Dendritic cell treated with granulocyte-macrophage colony-stimulating factor and Interleukin-4, amounts not matched to agents 40 ng/mL and 50 ng/mL, for 4 days (primary cell): ENCODE data around the gene ATP8A2.
"Not testable (repeated sequence)": the region's sequence is repeated elsewhere in the genome, so short reads cannot be mapped to it uniquely, and the experiment has no call there.

Experiments
- H3K27ac Mint-ChIP-seq: one replicate; pipeline ENCODE4 v1.8.0; 2022; ENCODE audit warnings: mild to moderate bottlenecking, mixed read lengths
- H3K27me3 Mint-ChIP-seq: one replicate; pipeline ENCODE4 v1.8.0; 2022; ENCODE audit warnings: mild to moderate bottlenecking, mixed read lengths
- H3K36me3 Mint-ChIP-seq: one replicate; pipeline ENCODE4 v1.8.0; 2022; ENCODE audit warnings: low read depth, mixed read lengths
- H3K4me1 Mint-ChIP-seq: one replicate; pipeline ENCODE4 v1.8.0; 2022; ENCODE audit warnings: low read depth, mixed read lengths
- H3K4me3 Mint-ChIP-seq: one replicate; pipeline ENCODE4 v1.8.0; 2022; ENCODE audit warnings: mild to moderate bottlenecking, moderate library complexity, mixed read lengths
- H3K9me3 Mint-ChIP-seq: one replicate; pipeline ENCODE4 v1.8.0; 2022; ENCODE audit warnings: mixed read lengths
- intact Hi-C: fragments of 100-400 bp; cut with micrococcal nuclease; formaldehyde crosslinking; loops from one replicate; pipeline ENCODE4 v1.15.0; 2022

Gene ATP8A2

GRCh38 chr13:25501231-25501630, 129.5 kb downstream of the ATP8A2 start:
- H3K36me3 Mint-ChIP-seq, result no peaks in the 10 kb centered on the region
- H3K4me1 Mint-ChIP-seq, result no peaks in the 10 kb centered on the region
- no peak overlapping the region for H3K27ac Mint-ChIP-seq
- peaks cover 2% of the 10 kb centered on the region for H3K27me3 Mint-ChIP-seq
- H3K9me3 Mint-ChIP-seq, result no peaks in the 10 kb centered on the region
- intact Hi-C loops, result no loop called here
- H3K4me3 Mint-ChIP-seq, result no peak overlapping the region

DNA sequence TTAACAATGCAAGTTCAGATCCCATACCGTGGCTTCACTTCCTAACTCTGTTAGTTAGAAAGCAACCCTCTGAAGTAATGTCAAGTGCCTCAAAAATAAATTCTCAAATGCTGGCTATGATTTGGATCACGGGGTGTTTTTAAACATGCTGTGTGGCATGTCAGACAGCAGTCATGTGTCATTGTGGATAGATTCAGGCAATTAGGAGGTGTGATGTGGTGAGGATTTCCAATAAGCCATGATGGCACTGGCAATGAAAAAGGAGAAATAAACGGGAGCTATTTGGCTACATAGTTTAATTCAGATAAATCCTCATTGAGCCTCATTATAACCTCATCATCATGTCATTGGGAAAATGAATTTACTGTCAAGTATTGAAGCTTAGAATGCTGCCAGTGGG, 130.3 kb downstream of the ATP8A2 start:
- intact Hi-C loops, result no loop called here
- H3K36me3 Mint-ChIP-seq, result no peaks in the 10 kb centered on the region
- no peaks in the 10 kb centered on the region for H3K9me3 Mint-ChIP-seq
- no peak overlapping the region for H3K4me3 Mint-ChIP-seq
- no peak overlapping the region for H3K27ac Mint-ChIP-seq
- H3K4me1 Mint-ChIP-seq, result no peaks in the 10 kb centered on the region
- H3K27me3 Mint-ChIP-seq, result peaks cover 2% of the 10 kb centered on the region

DNA sequence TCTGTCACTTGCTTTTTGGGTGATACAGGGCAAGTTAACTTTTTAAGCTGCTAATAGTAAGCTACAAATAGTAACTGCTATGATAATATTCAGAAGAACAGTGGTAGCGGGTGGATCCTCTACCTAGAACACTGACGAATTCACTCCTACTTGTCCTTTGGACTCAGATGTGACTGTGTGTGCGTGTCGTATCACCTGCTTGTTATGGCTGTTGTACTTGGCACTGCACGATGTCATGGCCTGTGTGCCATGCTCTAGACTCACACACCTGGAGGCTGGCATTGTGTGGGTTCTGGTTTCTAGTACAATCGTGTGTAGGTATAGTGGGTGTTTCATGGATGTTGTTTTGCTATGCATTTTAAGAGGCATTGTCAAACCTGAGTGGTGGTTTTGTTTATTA, 130.8 kb downstream of the ATP8A2 start:
- intact Hi-C loops, result no loop called here
- Mint-ChIP-seq H3K4me1 (no peaks in the 10 kb centered on the region), H3K36me3 (no peaks in the 10 kb centered on the region), H3K27ac (no peak overlapping the region), H3K9me3 (no peaks in the 10 kb centered on the region), H3K4me3 (no peak overlapping the region), H3K27me3 (peaks cover 2% of the 10 kb centered on the region)

DNA sequence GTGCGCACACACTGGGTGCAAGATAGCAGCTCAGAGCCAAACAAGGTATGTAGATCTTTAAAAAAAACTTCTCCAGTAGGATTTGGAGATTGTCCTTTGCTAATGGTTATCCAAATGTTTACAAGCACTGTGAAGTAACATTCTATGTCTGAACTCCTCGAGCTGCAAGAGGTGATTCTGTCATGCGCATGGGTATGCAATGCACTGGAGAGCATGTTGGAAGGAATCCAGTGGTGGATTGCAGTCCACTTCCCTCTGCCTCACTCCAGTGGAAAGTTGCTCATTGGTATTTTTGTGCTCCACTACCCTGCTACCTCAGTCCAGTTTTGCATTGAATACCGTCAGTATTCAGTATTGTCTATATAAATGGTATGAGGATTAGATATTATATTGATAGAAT, 132.1 kb downstream of the ATP8A2 start:
- no peak overlapping the region for H3K4me3 Mint-ChIP-seq
- H3K4me1 Mint-ChIP-seq, result no peaks in the 10 kb centered on the region
- peaks cover 2% of the 10 kb centered on the region for H3K27me3 Mint-ChIP-seq
- H3K36me3 Mint-ChIP-seq, result no peaks in the 10 kb centered on the region
- H3K27ac Mint-ChIP-seq, result no peak overlapping the region
- intact Hi-C loops, result no loop called here
- no peaks in the 10 kb centered on the region for H3K9me3 Mint-ChIP-seq

GRCh38 chr13:25507841-25508240, 136.1 kb downstream of the ATP8A2 start:
- Mint-ChIP-seq H3K27ac (no peak overlapping the region), H3K4me3 (no peak overlapping the region), H3K9me3 (peaks cover 10% of the 10 kb centered on the region), H3K27me3 (no peaks in the 10 kb centered on the region), H3K4me1 (no peaks in the 10 kb centered on the region), H3K36me3 (no peaks in the 10 kb centered on the region)
- intact Hi-C loops, result no loop called here

GRCh38 chr13:25513060-25513459, 141.3 kb downstream of the ATP8A2 start:
- H3K36me3 Mint-ChIP-seq, H3K4me3 Mint-ChIP-seq, H3K4me1 Mint-ChIP-seq, H3K27me3 Mint-ChIP-seq, H3K9me3 Mint-ChIP-seq, H3K27ac Mint-ChIP-seq, intact Hi-C loops: not testable (repeated sequence)

DNA sequence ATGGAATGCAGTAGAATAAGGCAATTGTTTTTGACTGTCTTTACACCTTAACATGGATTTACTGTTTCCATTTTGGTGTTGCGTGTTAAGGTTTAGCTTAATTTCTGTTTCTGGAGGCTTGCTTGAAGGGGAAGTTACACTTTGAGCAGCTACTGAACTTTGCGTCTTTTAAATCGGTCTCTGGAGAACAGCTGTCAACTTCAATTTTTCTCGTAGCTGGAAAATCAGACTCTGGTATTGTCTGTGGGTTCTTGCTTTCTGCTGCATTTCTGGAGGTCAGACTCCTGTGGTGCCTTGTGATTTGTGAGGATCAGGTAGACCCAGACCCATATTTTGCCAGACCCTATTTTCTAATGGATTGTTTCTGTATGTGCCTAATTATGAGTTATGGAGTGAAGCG, 146.7 kb downstream of the ATP8A2 start:
- no peaks in the 10 kb centered on the region for H3K36me3 Mint-ChIP-seq
- no peak overlapping the region for H3K4me3 Mint-ChIP-seq
- no peaks in the 10 kb centered on the region for H3K4me1 Mint-ChIP-seq
- intact Hi-C loops, result no loop called here
- no peaks in the 10 kb centered on the region for H3K27me3 Mint-ChIP-seq
- peaks cover 2% of the 10 kb centered on the region for H3K9me3 Mint-ChIP-seq
- no peak overlapping the region for H3K27ac Mint-ChIP-seq

DNA sequence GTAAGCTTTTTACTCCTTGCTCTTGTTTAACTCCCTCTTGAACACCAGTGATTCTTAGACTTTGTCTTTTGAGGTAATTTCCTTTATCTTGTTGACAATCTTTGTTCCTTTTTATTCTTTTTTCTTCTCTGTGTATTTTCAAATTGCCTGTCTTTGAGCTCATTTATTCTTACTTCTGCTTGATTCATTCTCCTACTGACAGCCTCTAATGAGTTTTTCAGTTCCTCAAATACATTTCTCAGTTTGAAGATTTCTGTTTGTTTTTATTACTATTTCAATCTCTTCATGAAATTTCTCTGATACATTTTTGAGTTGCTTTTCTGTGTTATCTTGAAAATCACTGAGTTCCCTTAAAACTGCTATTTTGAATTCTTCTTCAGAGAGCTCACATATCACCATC, 154.1 kb downstream of the ATP8A2 start:
- intact Hi-C loops, result no loop called here
- Mint-ChIP-seq H3K4me3 (no peak overlapping the region), H3K36me3 (no peaks in the 10 kb centered on the region), H3K9me3 (peaks cover 33% of the 10 kb centered on the region), H3K27me3 (no peaks in the 10 kb centered on the region), H3K4me1 (no peaks in the 10 kb centered on the region), H3K27ac (no peak overlapping the region)

- Mint-ChIP-seq H3K27ac (no peak overlapping the region), H3K36me3 (no peaks in the 10 kb centered on the region), H3K4me1 (no peaks in the 10 kb centered on the region), H3K27me3 (no peaks in the 10 kb centered on the region), H3K4me3 (no peak overlapping the region), H3K9me3 (peaks cover 33% of the 10 kb centered on the region)
- intact Hi-C loops, result no loop called here
Observed at GRCh38 chr13:25528266-25528665, 156.5 kb downstream of the ATP8A2 start.

DNA sequence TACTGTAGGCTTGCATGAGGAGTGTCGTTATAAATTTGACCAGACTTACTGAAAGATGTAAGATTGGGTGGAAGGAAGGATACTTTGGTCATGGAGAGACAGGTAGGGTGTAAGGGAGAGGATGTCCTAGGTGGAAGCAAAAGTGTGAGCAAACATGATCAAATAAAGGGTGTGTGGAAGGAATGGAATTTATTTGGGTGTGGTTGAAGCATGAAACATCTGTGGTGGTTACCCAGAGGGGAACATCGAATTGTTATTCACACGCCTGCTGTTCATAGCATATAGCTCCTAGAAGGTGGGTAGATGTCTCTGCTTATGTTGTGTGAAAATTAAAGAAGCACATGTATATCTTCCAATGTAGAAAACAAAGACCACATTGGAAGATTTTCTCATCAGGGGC, 157.7 kb downstream of the ATP8A2 start:
- Mint-ChIP-seq H3K27ac (no peak overlapping the region), H3K27me3 (no peaks in the 10 kb centered on the region), H3K36me3 (no peaks in the 10 kb centered on the region), H3K4me3 (no peak overlapping the region), H3K4me1 (no peaks in the 10 kb centered on the region), H3K9me3 (peaks cover 23% of the 10 kb centered on the region)
- intact Hi-C loops, result no loop called here

DNA sequence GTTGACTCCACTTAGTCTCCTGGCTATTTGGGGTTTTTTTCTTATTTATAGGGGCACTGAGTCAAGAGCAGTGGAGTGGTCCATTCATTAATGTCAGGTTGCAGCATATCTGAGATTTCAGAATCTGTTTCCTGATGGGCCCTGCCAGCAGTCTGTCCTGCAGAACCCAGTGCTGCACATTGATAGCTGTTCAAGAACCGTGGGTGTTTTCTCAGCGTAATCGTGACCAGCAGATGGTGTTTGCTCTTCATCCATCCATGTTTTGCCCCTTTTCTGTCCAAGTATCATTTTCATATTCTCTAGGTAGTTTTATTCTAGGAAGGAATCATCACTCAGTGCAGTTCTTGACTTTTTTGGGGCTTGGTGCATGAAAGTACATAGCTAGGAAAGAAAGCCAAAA, 166.5 kb downstream of the ATP8A2 start:
- H3K36me3 Mint-ChIP-seq, result no peaks in the 10 kb centered on the region
- no peak overlapping the region for H3K4me3 Mint-ChIP-seq
- intact Hi-C loops, result no loop called here
- no peaks in the 10 kb centered on the region for H3K27me3 Mint-ChIP-seq
- H3K27ac Mint-ChIP-seq, result no peak overlapping the region
- no peaks in the 10 kb centered on the region for H3K9me3 Mint-ChIP-seq
- no peaks in the 10 kb centered on the region for H3K4me1 Mint-ChIP-seq

- intact Hi-C loops, result no loop called here
- Mint-ChIP-seq H3K36me3 (no peaks in the 10 kb centered on the region), H3K27me3 (no peaks in the 10 kb centered on the region), H3K4me1 (no peaks in the 10 kb centered on the region), H3K9me3 (no peaks in the 10 kb centered on the region), H3K4me3 (no peak overlapping the region), H3K27ac (no peak overlapping the region)
Observed at GRCh38 chr13:25541434-25542123, 169.8 kb downstream of the ATP8A2 start.

DNA sequence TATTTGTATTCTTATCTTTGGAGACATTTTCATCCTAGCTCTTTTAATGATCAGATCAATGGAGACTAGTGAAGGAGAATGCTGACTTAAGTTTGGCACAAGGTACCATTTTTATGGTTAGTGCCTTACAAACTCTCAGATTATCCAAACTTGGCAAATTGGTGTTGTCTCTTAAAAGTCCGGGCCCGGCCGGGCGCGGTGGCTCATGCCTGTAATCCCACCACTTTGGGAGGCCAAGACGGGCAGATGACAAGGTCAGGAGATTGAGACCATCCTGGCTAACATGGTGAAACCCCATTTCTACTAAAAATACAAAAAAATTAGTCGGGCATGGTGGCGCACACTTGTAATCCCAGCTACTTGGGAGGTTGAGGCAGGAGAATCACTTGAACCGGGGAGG, 177.2 kb downstream of the ATP8A2 start:
- H3K27ac Mint-ChIP-seq, H3K36me3 Mint-ChIP-seq, H3K9me3 Mint-ChIP-seq, intact Hi-C loops, H3K4me1 Mint-ChIP-seq, H3K27me3 Mint-ChIP-seq, H3K4me3 Mint-ChIP-seq: not testable (repeated sequence)

DNA sequence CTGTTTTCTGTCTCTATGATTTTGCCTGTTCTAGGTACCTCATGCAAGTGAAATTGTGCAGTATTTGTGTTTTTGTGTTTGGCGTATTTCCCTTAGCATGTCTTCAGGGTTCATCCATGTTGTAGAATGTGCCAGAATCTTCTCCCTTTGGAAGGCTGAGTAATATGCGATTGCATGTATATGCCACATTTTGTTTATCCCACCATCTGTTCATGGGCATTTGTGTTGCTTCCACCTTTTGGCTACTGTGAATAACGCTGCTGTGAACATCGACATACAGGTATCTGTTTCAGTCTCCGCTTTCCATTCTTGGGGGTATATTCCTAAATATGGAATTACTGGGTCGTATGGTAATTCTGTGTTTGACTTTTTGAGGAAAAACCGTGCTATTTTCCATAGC, 190.0 kb downstream of the ATP8A2 start:
- no peaks in the 10 kb centered on the region for H3K4me1 Mint-ChIP-seq
- no peaks in the 10 kb centered on the region for H3K27me3 Mint-ChIP-seq
- intact Hi-C loops, result no loop called here
- no peak overlapping the region for H3K27ac Mint-ChIP-seq
- H3K9me3 Mint-ChIP-seq, result no peaks in the 10 kb centered on the region
- no peak overlapping the region for H3K4me3 Mint-ChIP-seq
- H3K36me3 Mint-ChIP-seq, result no peaks in the 10 kb centered on the region

DNA sequence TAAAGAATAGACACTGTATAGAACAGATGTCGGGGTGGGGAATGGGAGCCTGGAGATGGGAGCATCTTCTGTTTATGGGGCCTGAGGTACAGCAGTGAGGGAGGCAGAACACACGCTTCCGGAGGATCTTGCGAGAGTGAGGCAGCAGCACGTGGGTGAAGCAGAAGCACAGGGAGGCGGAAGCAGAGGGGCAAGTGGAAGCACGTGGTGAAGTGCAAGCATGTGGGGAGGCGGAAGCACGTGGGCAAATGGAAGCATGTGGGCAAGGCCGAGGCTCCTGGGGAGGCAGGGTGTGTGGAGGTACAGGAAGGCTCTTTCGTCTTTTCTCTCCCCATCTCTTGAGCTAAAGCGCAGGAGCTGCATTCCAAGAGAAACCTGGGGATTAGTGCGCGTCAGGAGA, 198.4 kb downstream of the ATP8A2 start:
- Mint-ChIP-seq H3K9me3 (no peaks in the 10 kb centered on the region), H3K4me1 (no peaks in the 10 kb centered on the region), H3K27ac (no peak overlapping the region), H3K4me3 (no peak overlapping the region), H3K27me3 (peaks cover 4% of the 10 kb centered on the region), H3K36me3 (no peaks in the 10 kb centered on the region)
- intact Hi-C loops, result loop anchor here (5.0 kb wide), 1 partner anchor 492 kb away; no protein-coding TSS in a partner anchor
